ENCODE results near the gene ADIPOQ.
A peak's percentile ranks its signal among the peaks of the same experiment; 100 is the strongest.
"Not testable (repeated sequence)": the region's sequence is repeated elsewhere in the genome, so short reads cannot be mapped to it uniquely, and the experiment has no call there.

ADIPOQ gene

GRCh38 chr3:186873796-186874195 is 31.3 kb downstream of the ADIPOQ start:
- DNase-seq = not testable (repeated sequence)

DNA sequence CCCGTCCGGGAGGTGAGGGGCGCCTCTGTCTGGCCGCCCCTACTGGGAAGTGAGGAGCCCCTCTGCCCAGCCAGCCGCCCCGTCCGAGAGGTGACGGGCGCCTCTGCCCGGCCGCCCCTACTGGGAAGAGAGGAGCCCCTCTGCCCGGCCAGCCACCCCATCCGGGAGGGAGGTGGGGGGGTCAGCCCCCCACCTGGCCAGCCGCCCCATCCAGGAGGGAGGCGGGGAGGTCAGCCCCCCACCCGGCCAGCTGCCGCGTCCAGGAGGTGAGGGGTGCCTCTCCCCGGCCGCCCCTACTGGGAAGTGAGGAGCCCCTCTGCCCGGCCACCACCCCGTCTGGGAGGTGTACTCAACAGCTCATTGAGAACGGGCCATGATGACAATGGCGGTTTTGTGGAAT is 31.7 kb downstream of the ADIPOQ start:
- DNase-seq = not testable (repeated sequence)

GRCh38 chr3:186874841-186875240 is 32.3 kb downstream of the ADIPOQ start:
- DNase-seq = not testable (repeated sequence)

- DNase-seq = no peak
These were observed 33.2 kb downstream of the ADIPOQ start for GRCh38 chr3:186875708-186876107.

DNA sequence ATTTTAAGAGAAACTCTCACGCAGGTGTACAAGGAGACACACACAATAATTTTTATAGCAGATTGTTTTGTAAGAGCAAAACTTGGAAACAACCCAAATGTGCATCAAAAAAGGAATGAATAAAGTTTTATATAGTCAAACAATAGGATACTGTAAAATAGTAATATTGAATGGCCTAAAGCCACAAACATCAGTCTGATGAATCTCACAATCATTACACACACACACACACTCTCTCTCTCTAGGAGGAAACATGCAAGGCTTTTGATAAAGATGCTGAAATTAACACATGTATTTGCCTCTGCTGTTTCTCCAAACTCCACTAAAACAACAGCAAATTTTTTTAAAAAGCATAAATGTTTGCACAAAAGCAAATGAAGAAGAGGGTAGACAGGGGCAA is 37.3 kb downstream of the ADIPOQ start:
- DNase-seq = no peak

DNA sequence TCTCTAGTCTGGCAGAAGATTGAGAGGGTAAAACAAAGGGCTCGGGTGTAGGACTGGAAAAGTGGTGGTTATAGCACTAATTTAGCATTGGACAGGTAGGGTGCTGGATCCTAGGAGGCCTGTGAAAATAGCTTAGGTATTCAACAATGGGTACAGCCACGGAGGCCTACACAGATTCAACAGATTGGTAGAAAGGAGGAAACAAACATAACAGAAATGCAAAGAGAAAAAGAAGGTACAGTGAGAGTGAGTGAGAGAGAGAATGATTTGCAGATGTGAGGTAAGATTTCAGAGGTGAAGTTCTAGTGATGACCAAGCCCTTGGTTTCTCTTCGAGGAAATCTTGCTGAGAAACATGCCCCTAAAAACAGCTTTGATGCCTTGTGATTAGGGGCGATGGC is 37.9 kb downstream of the ADIPOQ start:
- DNase-seq = no peak

DNA sequence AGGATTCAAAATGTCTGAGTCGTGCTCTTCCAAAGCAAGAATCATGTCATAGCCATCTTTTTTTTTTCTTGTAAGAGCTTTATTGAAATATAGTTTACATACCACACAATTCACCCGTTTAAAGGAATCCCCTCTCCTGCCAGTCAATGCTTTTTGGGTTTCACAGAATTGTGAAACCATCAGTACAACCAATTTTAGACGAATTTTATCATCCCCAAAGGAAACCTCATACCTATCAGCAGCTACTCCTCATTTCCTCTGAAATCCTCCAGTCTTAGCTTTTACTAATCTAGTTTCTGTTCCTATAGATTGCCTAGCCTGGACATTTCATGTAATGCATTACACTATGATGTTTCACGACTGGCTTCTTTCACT is 39.6 kb downstream of the ADIPOQ start:
- no peak for DNase-seq

GRCh38 chr3:186882881-186883685 is 40.6 kb downstream of the ADIPOQ start:
- DNase-seq = peak; percentile 51 to 59

GRCh38 chr3:186883686-186884058 is 41.2 kb downstream of the ADIPOQ start:
- no peak for DNase-seq

DNA sequence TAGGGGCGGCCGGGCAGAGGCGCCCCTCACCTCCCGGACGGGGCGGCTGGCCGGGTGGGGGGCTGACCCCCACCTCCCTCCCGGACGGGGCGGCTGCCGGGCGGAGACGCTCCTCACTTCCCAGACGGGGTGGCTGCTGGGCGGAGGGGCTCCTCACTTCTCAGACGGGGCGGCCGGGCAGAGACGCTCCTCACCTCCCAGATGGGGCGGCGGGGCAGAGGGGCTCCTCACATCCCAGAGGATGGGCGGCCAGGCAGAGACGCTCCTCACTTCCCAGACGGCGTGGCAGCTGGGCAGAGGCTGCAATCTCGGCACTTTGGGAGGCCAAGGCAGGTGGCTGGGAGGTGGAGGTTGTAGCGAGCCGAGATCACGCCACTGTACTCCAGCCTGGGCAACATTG is 42.4 kb downstream of the ADIPOQ start:
- DNase-seq = not testable (repeated sequence)

DNA sequence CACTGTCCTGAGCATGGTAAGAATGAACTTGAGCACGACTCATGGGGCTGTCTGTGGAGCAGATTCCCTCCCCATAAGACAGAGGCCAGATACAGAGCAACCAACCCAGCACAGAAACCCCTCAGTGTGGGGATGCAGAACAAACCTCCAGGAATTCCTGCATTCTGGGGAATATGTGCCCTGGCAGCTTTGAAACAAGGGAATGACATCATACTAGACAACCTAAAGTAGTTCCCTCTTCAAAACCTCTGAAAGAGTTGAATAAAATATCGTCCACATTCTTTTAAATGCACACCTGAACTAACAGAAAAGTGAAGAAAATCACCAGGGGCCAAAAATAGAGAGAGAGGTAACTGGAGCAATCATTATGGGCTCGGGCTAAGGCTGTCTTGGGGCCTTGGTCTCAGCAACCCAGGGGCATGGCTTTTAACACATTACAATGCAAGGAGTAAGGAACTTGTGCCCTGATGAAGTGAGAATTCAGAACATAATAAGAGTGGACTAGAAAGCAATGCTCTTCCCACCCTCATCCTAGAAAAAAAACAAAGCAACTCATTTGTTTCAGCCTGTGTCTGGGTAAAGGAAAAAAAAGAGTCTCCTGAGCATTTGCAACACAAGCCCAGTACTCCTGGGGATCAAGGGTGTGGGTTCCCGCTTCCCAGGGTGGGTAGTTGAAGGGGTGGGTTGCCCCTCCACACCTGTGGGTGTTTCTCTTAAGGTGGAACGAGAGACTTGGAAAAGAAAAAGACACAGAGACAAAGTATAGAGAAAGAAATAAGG is 43.9 kb downstream of the ADIPOQ start:
- no peak for DNase-seq

DNA sequence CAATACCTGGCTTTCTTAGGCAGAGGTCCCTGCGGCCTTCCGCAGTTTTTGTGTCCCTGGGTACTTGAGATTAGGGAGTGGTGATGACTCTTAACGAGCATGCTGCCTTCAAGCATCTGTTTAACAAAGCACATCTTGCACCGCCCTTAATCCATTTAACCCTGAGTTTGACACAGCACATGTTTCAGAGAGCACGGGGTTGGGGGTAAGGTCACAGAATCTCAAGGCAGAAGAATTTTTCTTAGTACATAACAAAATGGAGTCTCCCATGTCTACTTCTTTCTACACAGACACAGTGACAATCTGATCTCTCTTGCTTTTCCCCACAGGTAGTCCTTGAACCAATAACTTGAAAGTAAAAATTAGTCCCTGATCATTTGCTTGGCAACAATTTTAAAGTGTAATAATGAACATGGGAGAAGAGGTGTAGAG is 45.0 kb downstream of the ADIPOQ start:
- not testable (repeated sequence) for DNase-seq

- DNase-seq = no peak
These were observed 46.1 kb downstream of the ADIPOQ start for GRCh38 chr3:186888569-186888968.

GRCh38 chr3:186889698-186890097 is 47.2 kb downstream of the ADIPOQ start:
- DNase-seq = not testable (repeated sequence)

- DNase-seq = no peak
These were observed 48.4 kb downstream of the ADIPOQ start for GRCh38 chr3:186890911-186891310.

GRCh38 chr3:186893071-186893470 is 50.6 kb downstream of the ADIPOQ start:
- not testable (repeated sequence) for DNase-seq

DNA sequence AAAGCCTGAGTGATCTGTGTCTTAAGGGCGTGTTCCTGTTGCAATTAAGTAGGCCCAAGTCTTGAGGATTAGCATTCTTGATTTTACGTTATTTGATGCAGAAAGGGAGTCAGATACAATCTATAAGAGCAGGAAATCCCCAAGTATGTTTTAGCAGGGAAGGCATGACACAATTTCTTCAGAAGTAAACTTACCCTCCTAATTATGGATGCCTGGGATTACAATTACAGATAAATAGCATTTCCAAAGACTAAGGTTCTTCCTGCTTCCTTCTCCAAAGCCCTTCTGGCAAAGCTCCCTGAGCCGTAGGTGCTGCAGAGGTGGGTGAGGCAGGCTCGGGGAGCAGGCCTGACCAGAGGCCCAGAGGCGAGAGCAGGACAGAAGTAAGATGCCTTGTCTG is 52.9 kb downstream of the ADIPOQ start:
- no peak for DNase-seq

DNA sequence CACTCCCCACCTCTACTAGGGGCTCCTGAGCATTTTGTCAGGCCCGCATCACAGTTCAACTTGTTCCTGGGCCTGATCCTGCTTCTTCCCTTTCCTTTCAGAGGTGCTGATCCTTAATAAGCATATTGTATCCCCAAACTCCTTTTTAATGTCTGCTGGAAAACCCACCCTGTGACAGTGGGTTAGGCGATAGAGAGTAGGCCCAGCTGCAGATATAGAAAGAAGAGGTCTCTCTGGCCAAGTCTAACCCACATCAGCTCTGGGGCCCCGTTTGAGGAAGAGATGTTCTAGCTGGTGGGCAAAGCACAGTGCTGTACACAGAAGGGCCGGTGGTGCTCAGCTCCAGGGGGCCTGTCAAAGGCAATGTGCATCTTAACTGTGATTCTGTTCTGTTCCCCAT is 53.5 kb downstream of the ADIPOQ start:
- DNase-seq = no peak

DNA sequence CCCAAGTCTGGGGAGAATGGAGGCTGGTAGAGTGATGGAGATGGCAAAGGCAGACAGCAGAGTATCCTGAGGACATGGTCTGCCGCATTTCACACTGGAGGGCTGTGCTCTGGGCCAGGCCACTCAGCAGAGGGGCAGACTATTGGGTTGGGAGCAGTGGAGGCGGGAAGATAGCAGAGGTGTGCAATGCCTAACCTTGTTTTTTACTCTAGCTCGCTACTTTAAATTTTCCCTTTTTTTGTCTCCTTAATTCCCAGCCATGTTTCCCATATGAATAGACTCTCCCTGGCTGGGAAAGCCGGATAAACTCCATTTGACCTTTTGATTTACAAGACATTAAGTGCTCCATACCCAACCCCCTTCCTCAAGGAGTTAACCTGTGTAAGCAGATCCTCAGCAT is 54.4 kb downstream of the ADIPOQ start:
- no peak for DNase-seq

DNA sequence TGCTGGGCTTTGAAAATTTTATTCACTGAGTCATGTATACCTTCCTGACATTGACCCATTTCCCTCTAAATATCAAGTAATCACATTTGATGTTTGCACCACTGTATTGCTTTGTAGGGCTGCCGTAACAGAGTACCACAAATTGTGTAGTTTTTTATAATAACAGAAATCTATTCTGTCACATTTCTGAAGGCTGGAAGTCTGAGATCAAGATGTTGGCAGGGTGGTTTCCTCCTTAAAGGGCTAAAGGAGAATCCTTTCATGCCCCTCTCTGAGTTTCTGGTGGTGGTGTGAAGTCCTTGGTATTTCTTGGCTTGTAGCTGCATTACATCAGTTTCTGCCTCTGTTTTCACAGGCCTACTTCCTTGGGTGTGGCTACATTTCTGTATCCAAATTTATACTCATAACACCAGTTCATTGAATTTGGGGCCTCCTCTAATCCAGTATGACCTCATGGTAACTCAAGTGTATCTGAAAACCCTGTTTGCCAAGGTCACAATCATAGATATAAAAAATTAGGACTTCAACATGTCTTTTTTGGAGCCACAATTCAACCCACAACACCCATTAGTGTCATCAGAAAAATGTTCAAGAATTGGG is 58.7 kb downstream of the ADIPOQ start:
- peak in 1 of 2 donors; percentile 39 for DNase-seq

GRCh38 chr3:186902154-186902553 is 59.6 kb downstream of the ADIPOQ start:
- DNase-seq = no peak

DNA sequence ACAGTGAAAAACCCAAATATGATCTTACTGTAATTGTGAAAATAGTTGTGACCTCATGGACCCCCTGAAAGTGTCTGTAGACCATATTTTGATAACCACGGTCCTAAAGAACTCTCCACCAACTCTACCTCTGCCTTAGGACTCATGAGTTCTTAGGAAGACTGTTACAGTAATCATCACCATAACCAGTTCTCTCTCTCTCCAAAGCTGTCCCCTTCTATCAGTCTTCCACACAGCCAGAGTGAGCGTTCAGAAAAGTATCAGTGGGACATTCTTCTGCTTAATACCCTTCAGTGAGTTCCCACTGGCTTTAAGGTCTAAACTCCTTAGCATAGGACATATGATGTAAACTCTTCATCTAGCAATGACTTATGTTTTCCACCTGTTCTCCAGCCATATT is 60.2 kb downstream of the ADIPOQ start:
- DNase-seq = no peak

DNA sequence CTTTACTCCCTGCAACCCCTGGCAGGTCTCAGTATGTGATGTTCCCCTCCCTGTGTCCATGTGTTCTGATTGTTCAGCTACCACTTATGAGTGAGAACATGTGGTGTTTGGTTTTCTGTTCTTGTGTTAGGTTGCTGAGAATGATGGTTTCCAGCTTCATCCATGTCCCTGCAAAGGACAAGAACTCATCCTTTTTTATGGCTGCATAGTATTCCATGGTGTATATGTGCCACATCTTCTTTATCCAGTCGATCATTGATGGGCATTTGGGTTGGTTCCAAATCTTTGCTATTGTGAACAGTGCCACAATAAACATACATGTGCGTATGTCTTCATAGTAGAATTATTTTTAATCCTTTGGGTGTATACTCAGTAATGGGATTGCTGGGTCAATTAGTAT is 61.2 kb downstream of the ADIPOQ start:
- DNase-seq = not testable (repeated sequence)

DNA sequence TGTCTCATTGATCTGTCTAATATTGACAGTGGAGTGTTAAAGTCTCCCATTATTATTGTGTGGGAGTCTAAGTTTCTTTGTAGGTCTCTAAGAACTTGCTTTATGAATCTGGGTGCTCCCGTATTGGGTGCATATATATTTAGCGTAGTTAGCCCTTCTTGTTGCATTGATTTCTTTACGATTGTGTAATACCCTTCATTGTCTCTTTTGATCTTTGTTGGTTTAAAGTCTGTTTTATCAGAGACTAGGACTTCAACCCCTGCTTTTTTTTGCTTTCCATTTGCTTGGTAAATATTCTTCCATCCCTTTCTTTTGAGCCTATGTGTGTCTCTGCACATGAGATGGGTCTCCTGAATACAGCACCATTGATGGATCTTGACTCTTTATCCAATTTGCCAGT is 64.6 kb downstream of the ADIPOQ start:
- not testable (repeated sequence) for DNase-seq

Measured in inflammatory macrophage (primary cell).